Measurements from ENCODE around the gene RING1. TPM values are rescaled to one million over a fixed set of nuclear protein-coding genes. Genes with fewer than 3 reads are reported as not detected.
A peak's percentile ranks its signal among the peaks of the same experiment; 100 is the strongest.

Gene RING1
- total and polyA plus RNA-seq, 10 of the 15 experiments (the other 5 are each of a cell fraction or from before 2014, with no cell fraction given), result 2.0 to 27.2 (median 15.8) TPM

DNA sequence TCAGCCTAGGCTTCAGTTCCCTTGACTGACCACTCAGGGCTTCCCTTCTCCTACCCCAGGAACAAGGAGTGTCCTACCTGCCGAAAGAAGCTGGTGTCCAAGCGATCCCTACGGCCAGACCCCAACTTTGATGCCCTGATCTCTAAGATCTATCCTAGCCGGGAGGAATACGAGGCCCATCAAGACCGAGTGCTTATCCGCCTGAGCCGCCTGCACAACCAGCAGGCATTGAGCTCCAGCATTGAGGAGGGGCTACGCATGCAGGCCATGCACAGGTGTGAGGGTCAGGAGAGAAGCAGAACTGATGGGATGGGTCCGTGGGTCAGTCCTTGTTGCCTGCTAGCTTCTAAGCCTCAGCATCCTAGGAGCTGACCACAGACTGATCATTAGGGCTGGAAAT, 1.6 kb downstream of the RING1 start:
- Histone ChIP-seq H3K36me3 (ENCODE audit: control insufficient read depth in 2 of 2, insufficient read depth in 2 of 2, low read length in 1 of 2) (peaks cover 0 to 5% of the 10 kb centered on the region in 2 experiments; a peak in 2 of 4 replicates), H3K4me2 (ENCODE audit: control insufficient read depth, insufficient read depth) (no peak overlapping the region), H4K20me1 (ENCODE audit: control insufficient read depth, insufficient read depth) (no peaks in the 10 kb centered on the region; the same call in 1 of the 2 replicates), H3K9ac (ENCODE audit: control insufficient read depth, insufficient read depth, low read length) (no peak overlapping the region), H3K79me2 (ENCODE audit: control insufficient read depth, insufficient read depth, low read length) (peaks cover 3% of the 10 kb centered on the region), H3K4me1 (ENCODE audit: control insufficient read depth, insufficient read depth, low read length) (peaks cover 23% of the 10 kb centered on the region), H3K27me3 (replicated peaks in 1 of 2; ENCODE audit: control insufficient read depth in 2 of 2, insufficient read depth in 2 of 2, low read length in 1 of 2) (peaks cover 2 to 3% of the 10 kb centered on the region in 2 experiments; a peak in 3 of 4 replicates), H2AFZ (ENCODE audit: control insufficient read depth, low read depth, low read length) (no peak overlapping the region), H3K4me3 (no peak overlapping the region), H3K9me3 (replicated peaks; ENCODE audit: control insufficient read depth, insufficient read depth, low read length) (no peaks in the 10 kb centered on the region), H3K27ac (ENCODE audit: control insufficient read depth, insufficient read depth) (no peak overlapping the region)
- no peak for DNase-seq (ENCODE audit: low read depth, low spot score)
- no TSS peak for BruUV-seq (replicated peaks)
- 94% methylated on average over 10 of the region's 10 CpGs for WGBS (ENCODE audit: insufficient coverage, insufficient replicate concordance, low lambda C conversion rate, missing lambda C conversion rate)
- ChIA-PET SMC1A (ENCODE audit: uncharacterized antibody, unreplicated experiment) (interaction anchor here (0.5 to 2.2 kb wide), 3 partner anchors 39 to 108 kb away, joined by 4 to 7 read pairs (median 6); partner anchors contain the start of genes RPS18 and VPS52), CTCF (interaction anchor here (2.0 to 2.9 kb wide), 3 partner anchors 13 to 39 kb away, joined by 6 to 23 read pairs (median 10); no protein-coding TSS in a partner anchor), RAD21 (ENCODE audit: unreplicated experiment) (no interaction called here), POLR2A (interaction anchor here (1.4 to 2.3 kb wide), 3 partner anchors 10 to 96 kb away, joined by 3 to 12 read pairs (median 6); no protein-coding TSS in a partner anchor)
- TF ChIP-seq FOS (IDR thresholded peaks at IDR 0.05; ENCODE audit: borderline replicate concordance, extremely low read depth, insufficient read length) (no peak), POLR2A (IDR thresholded peaks at IDR 0.05; ENCODE audit: low read depth, low read length) (peak; percentile 31; the same call in 1 of the 2 replicates)
- intact Hi-C loops (cut with micrococcal nuclease; ENCODE audit: unreplicated experiment), result loop anchor here (10.0 kb wide), 1 partner anchor 365 kb away; no protein-coding TSS in a partner anchor
- in situ Hi-C loops (cut with MboI), result no loop called here
- no peak for FAIRE-seq
- no peak for ATAC-seq

DNA sequence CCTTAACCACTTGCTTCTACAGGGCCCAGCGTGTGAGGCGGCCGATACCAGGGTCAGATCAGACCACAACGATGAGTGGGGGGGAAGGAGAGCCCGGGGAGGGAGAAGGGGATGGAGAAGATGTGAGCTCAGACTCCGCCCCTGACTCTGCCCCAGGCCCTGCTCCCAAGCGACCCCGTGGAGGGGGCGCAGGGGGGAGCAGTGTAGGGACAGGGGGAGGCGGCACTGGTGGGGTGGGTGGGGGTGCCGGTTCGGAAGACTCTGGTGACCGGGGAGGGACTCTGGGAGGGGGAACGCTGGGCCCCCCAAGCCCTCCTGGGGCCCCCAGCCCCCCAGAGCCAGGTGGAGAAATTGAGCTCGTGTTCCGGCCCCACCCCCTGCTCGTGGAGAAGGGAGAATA, 2.8 kb downstream of the RING1 start:
- H3K4me1 ChIP-seq (ENCODE audit: control insufficient read depth, insufficient read depth, low read length), result peaks cover 12% of the 10 kb centered on the region
- H3K4me3 ChIP-seq, result no peak overlapping the region
- peaks cover 3% of the 10 kb centered on the region for H3K79me2 ChIP-seq (ENCODE audit: control insufficient read depth, insufficient read depth, low read length)
- no peaks in the 10 kb centered on the region for H3K9me3 ChIP-seq (replicated peaks; ENCODE audit: control insufficient read depth, insufficient read depth, low read length)
- no peak overlapping the region for H2AFZ ChIP-seq (ENCODE audit: control insufficient read depth, low read depth, low read length)
- no TSS peak for BruUV-seq (replicated peaks)
- H3K36me3 ChIP-seq (ENCODE audit: control insufficient read depth in 2 of 2, insufficient read depth in 2 of 2, low read length in 1 of 2), result peaks cover 0 to 5% of the 10 kb centered on the region in 2 experiments; a peak in 2 of 4 replicates
- ChIA-PET POLR2A (interaction anchor here (0.7 kb wide), 1 partner anchor 179 kb away, joined by 4 read pairs; no protein-coding TSS in a partner anchor), CTCF (no interaction called here), RAD21 (ENCODE audit: unreplicated experiment) (no interaction called here), SMC1A (ENCODE audit: uncharacterized antibody, unreplicated experiment) (no interaction called here)
- in situ Hi-C loops (cut with MboI), result no loop called here
- no peak for FAIRE-seq
- H3K27ac ChIP-seq (ENCODE audit: control insufficient read depth, insufficient read depth), result no peak overlapping the region
- no peak for DNase-seq (ENCODE audit: low read depth, low spot score)
- TF ChIP-seq ZNF274 (IDR thresholded peaks at IDR 0.05; ENCODE audit: insufficient read depth, insufficient read length) (no peak), RUNX3 (IDR thresholded peaks at IDR 0.05; ENCODE audit: low read length) (no peak), SMC3 (IDR thresholded peaks at IDR 0.05; ENCODE audit: borderline replicate concordance, low read length) (no peak), PAX8 (IDR thresholded peaks at IDR 0.05) (no peak), HDAC2 (IDR thresholded peaks at IDR 0.05) (no peak), RB1 (IDR thresholded peaks at IDR 0.05; ENCODE audit: borderline replicate concordance) (no peak), PKNOX1 (IDR thresholded peaks at IDR 0.05) (no peak), SREBF1 (IDR thresholded peaks at IDR 0.05; ENCODE audit: low read length) (no peak), NFYA (IDR thresholded peaks at IDR 0.05; ENCODE audit: borderline replicate concordance, low read depth, low read length) (no peak), ATF7 (IDR thresholded peaks at IDR 0.05; ENCODE audit: low read depth) (no peak), EED (IDR thresholded peaks at IDR 0.05; ENCODE audit: low read depth) (no peak), KAT2A (conservative IDR thresholded peaks at IDR 0.05; ENCODE audit: control insufficient read depth, low read depth, low read length) (no peak), JUND (IDR thresholded peaks at IDR 0.05; ENCODE audit: low read depth, low read length) (no peak), NR2C1 (IDR thresholded peaks at IDR 0.05) (no peak)
- H3K9ac ChIP-seq (ENCODE audit: control insufficient read depth, insufficient read depth, low read length), result no peak overlapping the region
- no peaks in the 10 kb centered on the region; the same call in 1 of the 2 replicates for H4K20me1 ChIP-seq (ENCODE audit: control insufficient read depth, insufficient read depth)
- ATAC-seq, result no peak
- peaks cover 2 to 3% of the 10 kb centered on the region in 2 experiments; a peak in 3 of 4 replicates for H3K27me3 ChIP-seq (replicated peaks in 1 of 2; ENCODE audit: control insufficient read depth in 2 of 2, insufficient read depth in 2 of 2, low read length in 1 of 2)
- H3K4me2 ChIP-seq (ENCODE audit: control insufficient read depth, insufficient read depth), result no peak overlapping the region
- 84% methylated on average over 14 of the region's 17 CpGs for WGBS (ENCODE audit: insufficient coverage, insufficient replicate concordance, low lambda C conversion rate, missing lambda C conversion rate)
- intact Hi-C loops (cut with micrococcal nuclease; ENCODE audit: unreplicated experiment), result no loop called here
